Measurements from ENCODE around the gene PNPLA3. TPM values are rescaled to one million over a fixed set of nuclear protein-coding genes. Genes with fewer than 3 reads are reported as not detected.

PNPLA3 gene
- total RNA-seq, 2 experiments from 2014 or later = 0.58 to 0.70 TPM

DNA sequence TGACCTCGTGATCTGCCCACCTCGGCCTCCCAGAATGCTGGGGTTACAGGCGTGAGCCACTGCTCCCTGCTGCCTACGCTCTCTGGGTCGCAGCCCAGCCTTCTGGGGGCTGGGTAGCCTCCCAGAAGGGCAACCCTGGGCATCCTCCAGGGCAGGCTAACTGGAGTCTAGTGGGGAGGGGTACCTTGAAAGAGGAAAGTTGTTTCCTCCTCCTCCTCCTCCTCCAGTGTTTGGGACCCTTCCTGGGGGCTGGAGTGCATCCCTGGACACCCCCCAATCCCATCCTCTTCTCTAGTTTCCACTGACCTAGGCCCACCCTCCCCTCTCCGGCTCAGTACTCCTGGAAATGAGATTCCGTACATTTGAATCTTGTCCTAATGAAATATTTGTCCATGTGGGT is 1.3 kb downstream of the PNPLA3 start:
- DNase-seq (no peak), ATAC-seq (no peak)
- peaks cover 13% of the 10 kb centered on the region for H3K27me3 Mint-ChIP-seq
- H3K4me1 Mint-ChIP-seq (ENCODE audit: low read depth) = peaks cover 4% of the 10 kb centered on the region
- H3K9me3 Mint-ChIP-seq = no peaks in the 10 kb centered on the region
- H3K4me3 Mint-ChIP-seq = peak overlapping the region; percentile 49
- intact Hi-C loops (cut with micrococcal nuclease) = no loop called here
- CTCF ChIA-PET = interaction anchor here (1.5 kb wide), 1 partner anchor 42 kb away, joined by 3 read pairs; no protein-coding TSS in a partner anchor
- TF ChIP-seq, protein P1, sequence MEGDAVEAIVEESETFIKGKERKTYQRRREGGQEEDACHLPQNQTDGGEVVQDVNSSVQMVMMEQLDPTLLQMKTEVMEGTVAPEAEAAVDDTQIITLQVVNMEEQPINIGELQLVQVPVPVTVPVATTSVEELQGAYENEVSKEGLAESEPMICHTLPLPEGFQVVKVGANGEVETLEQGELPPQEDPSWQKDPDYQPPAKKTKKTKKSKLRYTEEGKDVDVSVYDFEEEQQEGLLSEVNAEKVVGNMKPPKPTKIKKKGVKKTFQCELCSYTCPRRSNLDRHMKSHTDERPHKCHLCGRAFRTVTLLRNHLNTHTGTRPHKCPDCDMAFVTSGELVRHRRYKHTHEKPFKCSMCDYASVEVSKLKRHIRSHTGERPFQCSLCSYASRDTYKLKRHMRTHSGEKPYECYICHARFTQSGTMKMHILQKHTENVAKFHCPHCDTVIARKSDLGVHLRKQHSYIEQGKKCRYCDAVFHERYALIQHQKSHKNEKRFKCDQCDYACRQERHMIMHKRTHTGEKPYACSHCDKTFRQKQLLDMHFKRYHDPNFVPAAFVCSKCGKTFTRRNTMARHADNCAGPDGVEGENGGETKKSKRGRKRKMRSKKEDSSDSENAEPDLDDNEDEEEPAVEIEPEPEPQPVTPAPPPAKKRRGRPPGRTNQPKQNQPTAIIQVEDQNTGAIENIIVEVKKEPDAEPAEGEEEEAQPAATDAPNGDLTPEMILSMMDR (IDR thresholded peaks at IDR 0.05) = no peak
- POLR2A ChIA-PET = no interaction called here
- H3K36me3 Mint-ChIP-seq (ENCODE audit: low read depth) = no peaks in the 10 kb centered on the region
- H3K27ac Mint-ChIP-seq = no peak overlapping the region

DNA sequence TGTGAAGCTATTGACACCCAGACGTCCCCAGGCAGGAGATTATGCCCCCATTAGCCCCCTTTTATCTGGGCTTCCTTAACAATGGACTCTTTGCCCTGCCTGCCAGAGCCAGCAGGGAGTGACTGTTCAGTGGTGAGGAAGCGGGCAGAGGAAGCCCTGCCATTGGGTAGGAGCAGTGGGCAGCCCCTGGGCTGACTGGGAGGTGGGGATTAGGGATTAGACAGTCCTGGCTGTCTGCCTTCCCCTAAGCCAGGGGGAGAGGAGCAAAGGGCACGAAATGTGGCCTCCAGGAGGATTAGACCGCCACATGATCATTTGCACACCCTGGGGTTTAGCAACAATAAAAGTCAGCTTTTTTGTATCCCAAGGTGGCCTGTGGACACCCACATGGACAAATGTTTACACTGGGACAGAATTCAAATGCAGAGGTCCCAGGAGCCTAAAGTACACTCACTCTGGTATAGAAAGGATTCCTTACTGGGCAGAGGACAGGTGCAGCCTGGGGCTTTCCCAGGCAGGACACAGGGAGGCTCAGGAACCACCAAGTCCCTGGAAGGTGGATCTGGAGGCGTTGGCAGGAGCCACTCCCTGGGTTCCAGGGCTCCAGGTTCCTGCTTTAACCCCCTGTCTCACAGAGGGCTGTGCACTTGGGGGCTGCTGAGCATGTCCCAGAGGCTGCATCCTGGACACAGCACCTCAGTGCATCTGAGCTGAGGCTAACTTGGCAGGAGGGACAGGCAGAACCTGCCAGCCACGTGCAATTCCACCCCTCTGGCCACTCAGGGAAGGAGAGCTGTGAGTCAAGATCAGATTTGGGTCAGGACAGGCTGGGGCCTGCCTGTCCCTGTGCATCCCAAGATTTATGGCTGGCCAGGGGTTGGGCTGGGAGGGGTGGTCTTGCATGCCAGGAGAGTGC is 2.1 kb downstream of the PNPLA3 start:
- intact Hi-C loops (cut with micrococcal nuclease) = no loop called here

DNA sequence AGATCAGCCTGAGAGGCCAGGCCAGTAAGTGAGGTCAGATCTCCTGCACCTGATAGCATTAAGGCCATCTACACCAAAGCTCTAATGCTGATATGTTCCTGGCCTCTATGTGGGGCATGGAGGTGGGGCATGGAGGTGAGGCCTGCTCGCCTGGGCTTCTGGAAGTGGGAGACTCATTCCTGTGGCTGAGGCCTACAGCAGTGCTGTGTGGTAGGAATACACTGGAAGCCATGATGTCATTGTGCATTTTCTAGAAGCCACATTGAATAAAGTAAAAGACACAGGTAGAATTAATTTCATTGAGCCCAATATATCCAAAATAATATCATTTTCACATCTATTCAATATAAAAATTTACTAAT is 2.7 kb downstream of the PNPLA3 start:
- H3K36me3 Mint-ChIP-seq (ENCODE audit: low read depth) = no peaks in the 10 kb centered on the region
- peaks cover 4% of the 10 kb centered on the region for H3K4me1 Mint-ChIP-seq (ENCODE audit: low read depth)
- ChIA-PET POLR2A (interaction anchor here (1.0 to 1.6 kb wide), 2 partner anchors 14 to 25 kb away, joined by 3 to 4 read pairs; no protein-coding TSS in a partner anchor), CTCF (no interaction called here)
- H3K27ac Mint-ChIP-seq = no peak overlapping the region
- DNase-seq (no peak), ATAC-seq (no peak)
- TF ChIP-seq, protein P1 (IDR thresholded peaks at IDR 0.05) = no peak
- H3K9me3 Mint-ChIP-seq = no peaks in the 10 kb centered on the region
- intact Hi-C loops (cut with micrococcal nuclease) = no loop called here
- no peak overlapping the region for H3K4me3 Mint-ChIP-seq
- peaks cover 5% of the 10 kb centered on the region for H3K27me3 Mint-ChIP-seq

More for the DNA sequence above, 2.1 kb downstream of the PNPLA3 start:
- Mint-ChIP-seq H3K4me1 (ENCODE audit: low read depth) (peaks cover 4% of the 10 kb centered on the region), H3K4me3 (peak overlapping the region; percentile 49), H3K27ac (no peak overlapping the region), H3K27me3 (peaks cover 11% of the 10 kb centered on the region), H3K36me3 (ENCODE audit: low read depth) (no peaks in the 10 kb centered on the region), H3K9me3 (no peaks in the 10 kb centered on the region)
- no peak for ATAC-seq
- TF ChIP-seq, protein P1 (IDR thresholded peaks at IDR 0.05) = no peak
- DNase-seq = no peak
- CTCF ChIA-PET = no interaction called here
- POLR2A ChIA-PET = interaction anchor here (1.0 kb wide), 2 partner anchors 25 to 29 kb away, joined by 4 read pairs; partner anchors contain the start of gene SAMM50

DNA sequence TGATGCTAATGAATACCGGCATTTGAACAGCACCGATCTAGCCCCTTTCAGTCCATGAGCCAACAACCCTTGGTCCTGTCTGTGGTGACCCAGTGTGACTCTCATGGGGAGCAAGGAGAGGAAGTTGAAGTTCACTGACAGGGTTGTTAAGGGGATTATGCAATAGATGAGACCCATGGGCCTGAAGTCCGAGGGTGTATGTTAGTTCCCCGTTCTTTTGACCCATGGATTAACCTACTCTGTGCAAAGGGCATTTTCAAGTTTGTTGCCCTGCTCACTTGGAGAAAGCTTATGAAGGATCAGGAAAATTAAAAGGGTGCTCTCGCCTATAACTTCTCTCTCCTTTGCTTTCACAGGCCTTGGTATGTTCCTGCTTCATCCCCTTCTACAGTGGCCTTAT is 4.9 kb downstream of the PNPLA3 start:
- POLR2A ChIA-PET = interaction anchor here (1.2 kb wide), 1 partner anchor 14 kb away, joined by 4 read pairs; no protein-coding TSS in a partner anchor
- Mint-ChIP-seq H3K27me3 (peaks cover 8% of the 10 kb centered on the region), H3K4me1 (ENCODE audit: low read depth) (no peaks in the 10 kb centered on the region), H3K9me3 (no peaks in the 10 kb centered on the region), H3K27ac (no peak overlapping the region), H3K36me3 (ENCODE audit: low read depth) (no peaks in the 10 kb centered on the region), H3K4me3 (no peak overlapping the region)
- ATAC-seq (no peak), DNase-seq (no peak)
- CTCF ChIA-PET = no interaction called here
- TF ChIP-seq, protein P1 (IDR thresholded peaks at IDR 0.05) = no peak
- intact Hi-C loops (cut with micrococcal nuclease) = no loop called here

DNA sequence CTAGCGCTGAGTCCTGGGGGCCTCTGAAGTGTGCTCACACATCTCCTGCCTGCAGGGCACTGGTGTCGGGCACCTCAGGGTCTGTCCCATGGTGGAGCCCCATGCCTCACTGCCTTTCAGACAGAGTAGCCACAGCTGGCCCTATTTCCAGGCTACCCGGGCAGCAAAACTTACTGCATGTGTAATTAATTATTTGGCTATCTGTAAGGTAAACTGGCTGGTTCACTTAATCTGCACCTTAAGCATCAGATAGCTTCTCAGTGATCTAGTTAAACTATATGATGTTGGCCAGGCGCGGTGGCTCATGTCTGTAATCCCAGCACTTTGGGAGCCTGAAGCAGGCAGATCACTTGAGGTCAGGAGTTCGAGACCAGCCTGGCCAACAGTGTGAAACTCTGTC is 5.3 kb downstream of the PNPLA3 start:
- Mint-ChIP-seq H3K9me3 (no peaks in the 10 kb centered on the region), H3K4me1 (ENCODE audit: low read depth) (no peaks in the 10 kb centered on the region), H3K27ac (no peak overlapping the region), H3K27me3 (peaks cover 8% of the 10 kb centered on the region), H3K36me3 (ENCODE audit: low read depth) (no peaks in the 10 kb centered on the region), H3K4me3 (no peak overlapping the region)
- TF ChIP-seq, protein P1 (IDR thresholded peaks at IDR 0.05) = no peak
- DNase-seq = no peak
- CTCF ChIA-PET = interaction anchor here (1.3 kb wide), 1 partner anchor 17 kb away, joined by 5 read pairs; no protein-coding TSS in a partner anchor
- POLR2A ChIA-PET = interaction anchor here (1.2 kb wide), 1 partner anchor 13 kb away, joined by 4 read pairs; no protein-coding TSS in a partner anchor
- no peak for ATAC-seq
- intact Hi-C loops (cut with micrococcal nuclease) = no loop called here
